HepG2 (cell line): ENCODE results near the gene TEX19. TPM values are rescaled to one million over a fixed set of nuclear protein-coding genes. Genes with fewer than 3 reads are reported as not detected.

Source experiments
- BHLHE40 ChIP-seq: IDR thresholded peaks from 2 replicates; pipeline ENCODE4 v1.6.1; 2011; ENCODE audit warnings: low read length, improper control_type of control experiment
- CBX5 ChIP-seq: sonication (generic); formaldehyde crosslinking; IDR thresholded peaks from 2 replicates; pipeline ENCODE4 v1.4.0; 2020; ENCODE audit warnings: missing genetic modification reagents, borderline replicate concordance
- EEA1 ChIP-seq: sonication (generic); formaldehyde crosslinking; IDR thresholded peaks from 2 replicates; pipeline ENCODE4 v1.5.1; 2020; ENCODE audit warnings: mild to moderate bottlenecking, missing genetic modification reagents, borderline replicate concordance
- FOSL2 ChIP-seq: sonication (generic); formaldehyde crosslinking; IDR thresholded peaks from 2 replicates; pipeline ENCODE4 v1.4.0; 2020; ENCODE audit warnings: missing genetic modification reagents
- HMG20B ChIP-seq: conservative IDR thresholded peaks from 2 replicates; pipeline ENCODE4 v1.6.1; 2016; ENCODE audit warnings: missing genetic modification reagents, missing compliant biosample characterization
- LBX2 ChIP-seq: sonication (generic); formaldehyde crosslinking; IDR thresholded peaks from 2 replicates; pipeline ENCODE4 v1.5.0; 2020; ENCODE audit warnings: missing genetic modification reagents, mild to moderate bottlenecking, borderline replicate concordance
- MAFF ChIP-seq: IDR thresholded peaks from 2 replicates; pipeline ENCODE4 v1.6.1; 2011; ENCODE audit warnings: low read depth, low read length, improper control_type of control experiment
- MTA1 ChIP-seq: sonication (generic); formaldehyde crosslinking; IDR thresholded peaks from 2 replicates; pipeline ENCODE4 v1.4.0; 2020; ENCODE audit warnings: missing genetic modification reagents, mild to moderate bottlenecking, borderline replicate concordance
- MXD4 ChIP-seq: IDR thresholded peaks from 2 replicates; pipeline ENCODE4 v1.6.1; 2016; ENCODE audit warnings: mild to moderate bottlenecking, missing biosample characterization, missing genetic modification reagents
- NFATC3 ChIP-seq: sonication (generic); formaldehyde crosslinking; IDR thresholded peaks from 2 replicates; pipeline ENCODE4 v1.5.1; 2020; ENCODE audit warnings: mild to moderate bottlenecking, missing genetic modification reagents
- POGK ChIP-seq: sonication (generic); formaldehyde crosslinking; conservative IDR thresholded peaks from 2 replicates; pipeline ENCODE4 v1.8.0; 2022; ENCODE audit warnings: mild to moderate bottlenecking, moderate library complexity, missing genetic modification reagents
- RARA ChIP-seq: IDR thresholded peaks from 2 replicates; pipeline ENCODE4 v1.6.1; 2016; ENCODE audit warnings: missing genetic modification reagents, missing compliant biosample characterization
- RBAK ChIP-seq: sonication (generic); formaldehyde crosslinking; IDR thresholded peaks from 2 replicates; pipeline ENCODE4 v1.5.1; 2020; ENCODE audit warnings: mild to moderate bottlenecking, missing genetic modification reagents
- RBM22 ChIP-seq: fragments of 200-400 bp; formaldehyde crosslinking; optimal IDR thresholded peaks from 2 replicates; pipeline ENCODE3; 2017; ENCODE audit warnings: mild to moderate bottlenecking, low read length, moderate library complexity
- STAT5B ChIP-seq: sonication (generic); formaldehyde crosslinking; IDR thresholded peaks from 2 replicates; pipeline ENCODE4 v1.4.0; 2020; ENCODE audit warnings: missing genetic modification reagents
- SYNCRIP ChIP-seq: fragments of 200-400 bp; formaldehyde crosslinking; IDR thresholded peaks from 2 replicates; pipeline ENCODE4 v1.6.1; 2018; ENCODE audit warnings: mild to moderate bottlenecking, low read depth, low read length; ENCODE audit not compliant: insufficient read depth
- TFE3 ChIP-seq: IDR thresholded peaks from 2 replicates; pipeline ENCODE4 v1.6.1; 2016
- ZBTB21 ChIP-seq: sonication (generic); formaldehyde crosslinking; IDR thresholded peaks from 2 replicates; pipeline ENCODE4 v1.4.0; 2020; ENCODE audit warnings: missing genetic modification reagents
- ZNF160 ChIP-seq: sonication (generic); formaldehyde crosslinking; IDR thresholded peaks from 2 replicates; pipeline ENCODE4 v1.8.0; 2022; ENCODE audit warnings: mild to moderate bottlenecking, inconsistent platforms, missing genetic modification reagents
- ZNF207 ChIP-seq: fragments of 450-650 bp; IDR thresholded peaks from 2 replicates; pipeline ENCODE4 v1.6.1; 2016; ENCODE audit warnings: antibody characterized with exemption, borderline replicate concordance
- ZNF329 ChIP-seq: sonication (generic); formaldehyde crosslinking; IDR thresholded peaks from 2 replicates; pipeline ENCODE4 v1.9.0; 2021; ENCODE audit warnings: low read depth, mild to moderate bottlenecking, missing genetic modification reagents
- ZNF383 ChIP-seq: sonication (generic); formaldehyde crosslinking; IDR thresholded peaks from 2 replicates; pipeline ENCODE4 v1.4.0; 2020; ENCODE audit warnings: missing genetic modification reagents, mild to moderate bottlenecking, borderline replicate concordance
- ZNF605 ChIP-seq: sonication (generic); formaldehyde crosslinking; IDR thresholded peaks from 2 replicates; pipeline ENCODE4 v1.8.0; 2022; ENCODE audit warnings: mild to moderate bottlenecking, missing genetic modification reagents
- ZNF639 ChIP-seq: conservative IDR thresholded peaks from 2 replicates; pipeline ENCODE4 v1.6.1; 2018; ENCODE audit warnings: missing genetic modification reagents
- ZNF891 ChIP-seq: sonication (generic); formaldehyde crosslinking; IDR thresholded peaks from 2 replicates; pipeline ENCODE4 v1.5.0; 2020; ENCODE audit warnings: mild to moderate bottlenecking, missing genetic modification reagents
- polyA plus RNA-seq, 8 experiments: library from polyadenylated mRNA; depleted of rRNA in 3 of 8; stranded (reverse) in 7 of 8; unstranded in 1 of 8; fragments of >200 nt; fragmentation: Illumina TruSeq in 4 of 8; extraction: Trizol in 4 of 8; gene quantifications; 2 replicates each; pipeline versions ENCODE4 v1.2.1 to v1.2.3, GENCODE V29; 2011 to 2016; ENCODE audit warnings: low read depth in 4 of 8, missing spikeins in 1 of 8, mixed read lengths in 1 of 8; ENCODE audit not compliant: insufficient read depth in 1 of 8
- total RNA-seq, 5 experiments: library from RNA; depleted of rRNA; stranded (reverse); fragments of >200 nt; fragmentation: Illumina TruSeq; extraction: Trizol; gene quantifications; 2 replicates each; pipeline ENCODE4 v1.2.3, GENCODE V29; 2016; ENCODE audit warnings: low read depth in 1 of 5

Gene TEX19
- total and polyA plus RNA-seq, 2 of the 13 experiments (the other 11 are each of a cell fraction or from before 2014, with no cell fraction given): 1.3 to 6.0 TPM

- TF ChIP-seq ZNF329 (no peak), FOSL2 (CRISPR knock-in tag) (no peak), NFATC3 (CRISPR knock-in tag) (peak; percentile 96), POGK (CRISPR knock-in tag) (peak; percentile 73), STAT5B (CRISPR knock-in tag) (no peak), SYNCRIP (no peak), RBAK (CRISPR knock-in tag) (no peak), MXD4 (CRISPR knock-in tag) (peak; percentile 76), MAFF (no peak), LBX2 (CRISPR knock-in tag) (peak; percentile 77; the same call in 1 of the 2 replicates), ZNF383 (CRISPR knock-in tag) (no peak), EEA1 (CRISPR knock-in tag) (no peak), CBX5 (CRISPR knock-in tag) (peak; percentile 53; the same call in 1 of the 2 replicates), ZNF160 (CRISPR knock-in tag) (peak; percentile 64; the same call in 1 of the 2 replicates), ZBTB21 (CRISPR knock-in tag) (no peak), ZNF891 (CRISPR knock-in tag) (peak; percentile 98), HMG20B (CRISPR knock-in tag) (0 out of 2 replicates have a peak, but pooled peaks have one; percentile 34), TFE3 (CRISPR knock-in tag) (peak; percentile 78), ZNF207 (no peak), RARA (CRISPR knock-in tag) (peak; percentile 45; the same call in 1 of the 2 replicates), BHLHE40 (no peak), MTA1 (peak; percentile 95; the same call in 1 of the 2 replicates), RBM22 (no peak), ZNF605 (CRISPR knock-in tag) (peak; percentile 99), ZNF639 (CRISPR knock-in tag) (no peak; the same call in 1 of the 2 replicates)
Measured at GRCh38 chr17:82370471-82371332, 11.7 kb downstream of the TEX19 start (continued).
